Measurements from ENCODE around the gene APBA2.

DNA sequence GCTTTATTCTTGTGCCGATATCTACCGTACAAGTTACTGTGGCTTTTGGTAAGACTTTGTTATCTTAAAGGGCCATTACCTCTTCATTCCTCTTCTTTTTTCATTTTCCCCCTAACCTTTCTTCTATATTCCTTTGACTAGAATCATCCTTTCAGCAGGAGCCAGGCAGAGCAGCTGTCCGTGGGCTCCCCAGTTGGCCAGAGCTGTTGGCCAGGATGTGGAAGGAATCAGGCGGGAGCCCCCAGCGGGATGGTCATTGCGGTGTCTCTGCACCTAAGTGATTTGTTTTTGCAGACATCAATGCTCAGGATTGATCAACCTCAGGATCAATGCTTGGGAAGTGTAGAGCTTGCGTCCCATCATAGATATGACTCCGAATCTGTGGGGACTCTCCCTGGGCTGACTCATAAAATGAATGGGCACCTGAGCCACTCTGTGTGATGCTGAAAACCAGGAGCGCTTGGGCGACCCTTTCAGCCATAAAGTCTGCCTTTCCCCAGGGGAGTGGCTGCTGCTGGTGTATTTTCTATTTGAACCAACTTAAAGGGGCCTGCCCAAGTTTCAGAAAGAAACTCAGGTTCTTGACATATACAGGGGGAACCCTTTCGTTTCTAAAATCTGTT, 21.7 kb downstream of the APBA2 start:
- TF ChIP-seq POLR2A (IDR thresholded peaks at IDR 0.05) (no peak), POLR2AphosphoS5 (IDR thresholded peaks at IDR 0.05; ENCODE audit: insufficient read depth in 1 of 2, low read depth in 1 of 2) (no peak)
- TF ChIP-seq, protein P1, sequence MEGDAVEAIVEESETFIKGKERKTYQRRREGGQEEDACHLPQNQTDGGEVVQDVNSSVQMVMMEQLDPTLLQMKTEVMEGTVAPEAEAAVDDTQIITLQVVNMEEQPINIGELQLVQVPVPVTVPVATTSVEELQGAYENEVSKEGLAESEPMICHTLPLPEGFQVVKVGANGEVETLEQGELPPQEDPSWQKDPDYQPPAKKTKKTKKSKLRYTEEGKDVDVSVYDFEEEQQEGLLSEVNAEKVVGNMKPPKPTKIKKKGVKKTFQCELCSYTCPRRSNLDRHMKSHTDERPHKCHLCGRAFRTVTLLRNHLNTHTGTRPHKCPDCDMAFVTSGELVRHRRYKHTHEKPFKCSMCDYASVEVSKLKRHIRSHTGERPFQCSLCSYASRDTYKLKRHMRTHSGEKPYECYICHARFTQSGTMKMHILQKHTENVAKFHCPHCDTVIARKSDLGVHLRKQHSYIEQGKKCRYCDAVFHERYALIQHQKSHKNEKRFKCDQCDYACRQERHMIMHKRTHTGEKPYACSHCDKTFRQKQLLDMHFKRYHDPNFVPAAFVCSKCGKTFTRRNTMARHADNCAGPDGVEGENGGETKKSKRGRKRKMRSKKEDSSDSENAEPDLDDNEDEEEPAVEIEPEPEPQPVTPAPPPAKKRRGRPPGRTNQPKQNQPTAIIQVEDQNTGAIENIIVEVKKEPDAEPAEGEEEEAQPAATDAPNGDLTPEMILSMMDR (IDR thresholded peaks at IDR 0.05), result no peak
